GM18520 (cell line): ENCODE data around the gene CHPF.
A peak's percentile ranks its signal among the peaks of the same experiment; 100 is the strongest.

Experiments
- ATAC-seq: cut with Tn5 transposase; IDR thresholded peaks from one replicate; pipeline ENCODE4 v1.9.1; 2021; ENCODE audit not compliant: unreplicated experiment

Gene CHPF

DNA sequence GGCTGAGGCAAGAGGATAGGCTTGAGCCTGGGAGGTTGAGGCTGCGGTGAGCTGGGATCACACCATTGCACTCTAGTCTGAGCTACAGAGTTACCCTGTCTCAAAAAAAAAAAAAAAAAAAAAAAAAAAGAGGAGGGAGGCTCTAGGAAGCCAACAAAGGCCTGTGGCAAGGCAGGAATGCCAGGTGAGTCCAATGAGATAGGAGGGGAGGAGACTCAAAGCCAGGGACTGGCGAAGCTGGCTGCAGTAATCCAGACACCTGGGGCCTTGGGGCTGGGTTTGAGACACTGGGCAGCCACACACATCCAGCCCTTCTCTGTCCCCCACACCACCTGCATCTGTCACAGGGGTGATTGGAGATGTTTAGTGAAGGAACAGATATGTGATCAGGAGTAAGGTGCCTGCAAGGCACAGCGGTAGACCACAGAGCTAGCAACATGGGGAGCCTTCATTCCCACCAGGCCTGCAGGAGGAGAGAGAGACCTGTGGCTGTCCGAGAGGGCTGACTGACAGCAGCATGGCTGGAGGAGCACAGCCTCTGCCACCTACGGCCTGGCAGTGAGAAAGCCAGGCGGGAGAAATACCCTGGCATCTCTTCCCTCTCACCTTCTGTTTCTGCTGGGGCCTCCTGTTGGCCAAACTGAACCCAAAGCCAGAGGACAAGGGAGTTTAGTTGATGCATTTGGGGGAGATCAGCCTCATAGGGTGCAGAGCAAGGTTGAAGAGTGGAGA is 9.5 kb downstream of the CHPF start:
- ATAC-seq = no peak

DNA sequence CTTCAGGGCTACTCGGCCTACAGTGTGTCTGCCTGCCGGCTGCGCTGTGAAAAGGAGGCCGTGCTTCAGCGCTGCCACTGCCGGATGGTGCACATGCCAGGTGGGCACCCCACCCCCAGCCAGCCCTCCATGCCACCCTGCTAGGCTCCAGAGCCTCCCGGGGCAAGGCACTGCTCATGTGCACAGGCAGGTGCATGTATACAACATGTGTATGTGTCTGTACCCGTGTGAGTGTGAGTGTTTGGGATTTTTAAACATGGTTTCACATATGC is 11.3 kb downstream of the CHPF start:
- ATAC-seq = no peak

DNA sequence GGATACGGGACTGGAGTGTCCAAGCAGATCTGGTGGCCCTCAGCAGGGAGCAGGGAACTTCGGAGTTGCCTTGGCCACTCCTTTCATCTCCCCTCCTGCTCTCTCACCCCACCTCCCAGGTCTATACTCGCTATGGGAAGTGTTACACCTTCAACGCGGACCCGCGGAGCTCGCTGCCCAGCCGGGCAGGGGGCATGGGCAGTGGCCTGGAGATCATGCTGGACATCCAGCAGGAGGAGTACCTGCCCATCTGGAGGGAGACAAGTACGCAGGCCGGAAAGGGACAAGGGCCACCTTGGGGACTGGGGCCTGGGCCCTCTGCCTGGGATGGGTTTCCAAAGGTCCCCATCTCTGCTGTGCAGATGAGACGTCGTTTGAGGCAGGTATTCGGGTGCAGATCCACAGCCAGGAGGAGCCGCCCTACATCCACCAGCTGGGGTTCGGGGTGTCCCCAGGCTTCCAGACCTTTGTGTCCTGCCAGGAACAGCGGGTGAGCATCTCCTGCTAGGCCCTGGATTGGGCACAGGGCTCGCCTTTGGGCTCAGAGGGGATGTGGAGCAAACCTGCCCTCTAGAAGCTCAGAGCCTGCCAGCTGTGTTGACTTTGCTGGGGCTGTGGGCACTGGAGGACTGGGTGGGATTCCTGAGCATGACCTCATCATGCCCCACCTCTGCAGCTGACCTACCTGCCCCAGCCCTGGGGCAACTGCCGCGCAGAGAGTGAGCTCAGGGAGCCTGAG is 11.8 kb downstream of the CHPF start:
- ATAC-seq = no peak

DNA sequence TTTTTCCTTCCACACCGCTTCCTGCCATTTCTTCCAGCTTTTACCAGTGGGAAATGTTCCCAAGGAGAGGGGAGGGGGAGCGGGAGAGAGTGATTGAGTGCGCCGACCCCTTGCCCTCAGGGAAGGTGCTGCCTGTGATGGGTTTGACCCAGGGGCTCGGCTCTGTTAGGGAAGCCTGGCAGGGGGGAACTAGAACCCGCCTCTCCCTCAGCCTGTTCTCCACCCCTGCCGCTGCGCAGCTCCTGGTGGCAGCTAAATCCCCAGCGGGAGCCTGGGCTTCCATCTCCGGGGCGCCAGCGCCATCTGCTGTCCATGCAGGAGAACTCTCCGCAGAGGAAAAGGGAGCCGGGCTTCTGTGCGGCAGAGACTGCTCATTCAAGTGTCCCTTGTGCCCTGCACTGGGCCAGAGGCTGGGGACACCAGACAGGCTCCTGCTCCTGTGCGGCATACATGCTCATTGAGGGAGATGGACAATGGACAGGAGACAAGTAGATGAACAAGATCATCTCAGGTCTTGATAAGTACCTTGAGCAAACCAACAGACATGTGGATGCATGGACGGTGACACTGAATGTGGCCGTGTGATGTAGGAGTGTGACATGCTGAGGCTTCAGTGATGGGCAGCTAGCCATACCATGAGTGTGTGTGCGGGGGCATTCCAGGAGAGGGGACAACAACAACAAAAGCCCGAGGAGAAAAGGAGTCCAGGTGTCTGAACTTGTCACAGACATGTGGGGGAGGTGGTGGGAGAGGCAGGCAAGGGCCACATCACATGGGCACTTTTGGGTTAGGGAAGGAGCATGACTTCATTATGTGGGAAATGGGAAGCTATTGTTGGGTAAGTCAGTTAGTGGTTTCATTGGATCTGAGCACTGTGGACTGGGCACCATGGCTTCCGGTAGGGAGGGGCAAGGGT is 13.3 kb downstream of the CHPF start:
- ATAC-seq = peak; percentile 87

DNA sequence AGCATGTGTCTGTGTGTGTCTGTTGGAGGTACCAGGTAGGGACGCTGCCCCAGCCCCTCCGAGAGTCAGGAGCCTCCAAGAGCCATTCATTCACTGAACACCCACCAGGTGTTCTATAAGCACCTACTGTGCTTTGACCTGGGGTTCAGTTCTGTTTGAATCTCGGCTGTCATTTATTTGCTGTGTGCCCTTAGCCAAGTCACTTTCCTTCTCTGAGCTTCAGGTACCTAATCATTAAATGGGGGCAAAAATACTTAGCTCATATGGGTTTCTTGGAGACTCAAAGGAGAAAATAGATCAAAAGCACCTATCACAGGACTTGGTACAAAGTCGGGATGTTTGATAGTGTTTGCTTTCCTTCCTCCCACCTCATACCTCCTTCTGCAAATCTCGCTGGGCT is 16.1 kb downstream of the CHPF start:
- no peak for ATAC-seq

DNA sequence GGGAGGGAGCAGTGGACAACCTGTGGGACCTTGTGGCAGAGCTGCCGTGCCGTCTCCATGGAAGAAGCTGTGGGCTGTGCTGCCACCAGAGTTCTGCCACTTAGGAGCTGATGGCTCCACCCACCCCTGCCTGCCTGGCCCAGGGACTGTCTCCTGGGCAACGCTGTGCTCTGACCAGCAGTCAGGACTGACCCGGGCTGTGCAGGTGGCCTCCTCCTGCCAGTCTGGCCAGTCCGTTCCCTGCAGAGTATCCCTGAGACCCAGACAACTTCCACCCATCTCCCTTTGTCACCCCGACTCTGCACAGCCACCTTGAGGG is 16.6 kb downstream of the CHPF start:
- ATAC-seq = no peak

DNA sequence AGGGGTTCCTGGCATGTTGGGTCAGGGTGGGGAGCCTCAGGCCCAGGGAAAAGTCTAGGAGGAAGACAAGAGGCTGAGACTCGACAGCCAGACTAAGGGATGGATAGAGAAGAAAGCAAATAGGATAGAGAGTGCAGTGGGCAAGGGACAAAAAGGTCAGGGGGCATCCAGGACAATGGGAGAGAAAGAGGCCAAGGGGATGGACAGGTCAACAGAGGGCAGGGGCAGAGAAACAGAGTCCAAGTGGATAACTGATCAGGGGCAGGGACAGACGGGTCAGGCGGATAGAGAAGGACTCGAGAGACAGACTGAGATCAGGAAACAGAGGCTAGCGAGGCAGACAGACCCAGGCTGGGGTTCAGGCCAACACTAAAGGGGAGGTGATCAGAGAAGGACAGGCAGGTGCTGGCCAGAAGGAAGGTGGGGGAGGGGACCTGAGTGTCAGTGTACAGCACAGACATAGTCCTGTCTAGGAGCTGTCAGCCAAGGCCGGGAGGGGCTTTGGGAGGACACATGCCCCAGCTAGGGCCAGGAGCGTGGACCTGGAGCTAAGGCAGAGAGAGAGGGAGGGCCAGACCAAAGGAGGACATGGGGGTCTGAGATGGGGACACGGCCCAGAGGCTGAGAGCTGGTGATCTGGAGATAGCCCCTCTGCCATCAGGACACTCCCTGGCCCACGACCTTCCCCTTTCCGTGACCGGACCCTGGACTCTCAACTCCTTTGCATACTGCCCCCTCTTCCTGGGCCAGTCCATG is 17.1 kb downstream of the CHPF start:
- no peak for ATAC-seq

DNA sequence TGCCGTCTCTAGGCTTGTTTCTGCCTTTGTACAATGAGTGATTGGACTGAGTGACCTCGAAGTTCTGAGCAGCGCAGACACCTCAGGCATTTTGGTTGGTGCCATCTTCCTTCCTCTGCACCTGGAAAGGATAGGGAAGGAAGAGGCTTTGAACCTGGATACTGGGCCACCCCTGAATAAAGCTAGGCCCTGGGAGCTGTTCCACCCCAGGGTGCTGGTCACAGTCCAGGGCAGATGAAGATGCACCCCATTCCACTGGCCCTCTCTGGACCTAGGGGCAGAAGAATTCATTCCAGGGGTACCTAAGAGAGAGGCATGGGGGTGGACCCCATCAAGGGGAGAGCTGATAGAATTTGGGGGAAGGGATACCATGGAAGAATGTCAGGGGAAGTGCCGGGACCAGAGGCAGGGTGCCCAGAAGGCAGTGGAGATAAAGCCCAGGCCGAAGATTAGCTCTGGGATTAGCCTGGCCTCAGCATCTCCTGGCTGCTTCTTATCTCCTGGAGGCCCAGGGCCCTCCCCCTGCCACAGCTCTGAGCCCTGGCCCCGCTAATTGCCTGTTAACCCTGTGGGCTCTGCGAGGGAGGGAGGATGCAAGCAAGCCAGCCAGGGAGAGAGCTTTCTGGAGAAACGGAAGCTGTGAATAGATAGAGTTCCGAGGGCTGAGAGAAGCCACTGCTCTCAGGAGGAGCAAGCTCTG is 17.9 kb downstream of the CHPF start:
- ATAC-seq = no peak

DNA sequence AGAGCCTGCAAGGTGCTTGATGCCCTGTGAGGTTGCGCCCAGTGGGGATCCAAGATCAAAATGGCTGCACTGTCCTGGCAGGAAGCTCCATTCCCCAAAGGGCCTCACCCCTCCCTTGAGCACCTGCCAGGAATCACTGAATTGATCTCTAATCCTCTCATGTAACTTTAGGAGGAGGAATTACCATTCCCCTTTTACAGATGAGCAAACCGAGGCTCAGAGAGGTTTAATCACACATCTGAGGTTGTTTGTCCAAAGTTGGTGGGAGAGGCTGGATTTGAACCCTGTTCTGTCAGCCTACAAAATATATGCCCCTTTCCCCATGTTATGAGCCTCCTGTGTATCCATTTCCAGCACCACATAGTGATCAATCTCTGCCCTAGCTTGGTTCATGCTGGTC is 18.8 kb downstream of the CHPF start:
- ATAC-seq = no peak

DNA sequence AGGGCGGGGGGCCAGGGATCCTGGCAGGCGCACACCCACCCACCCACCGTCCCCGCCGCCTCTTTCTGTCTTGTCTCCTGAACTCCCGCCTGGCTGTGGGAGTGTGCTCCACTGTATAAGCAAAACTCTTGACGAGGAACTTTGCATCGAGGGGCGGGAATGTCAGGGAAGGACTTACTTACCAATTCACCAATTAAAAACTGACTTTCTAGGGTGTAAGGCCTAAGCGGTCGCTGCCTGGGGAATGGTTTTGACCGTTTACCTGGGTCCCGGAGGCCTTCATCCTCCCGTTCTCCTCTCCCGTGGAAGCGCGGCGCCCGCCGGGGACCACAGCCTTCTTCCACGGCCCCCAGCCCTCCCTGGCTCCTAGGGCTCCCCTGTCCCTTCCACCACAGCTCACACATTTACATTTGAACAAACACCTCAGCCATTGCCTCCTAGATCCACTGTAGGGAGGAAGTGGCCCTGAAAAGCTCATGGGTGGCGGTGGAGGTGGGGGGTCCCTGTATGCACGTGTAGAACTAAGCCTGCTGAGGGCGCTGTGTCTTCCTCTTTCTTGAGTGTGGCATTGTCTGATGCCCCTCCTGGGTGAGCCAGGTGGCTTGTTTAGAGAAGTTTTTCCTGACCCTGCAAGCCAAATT is 20.5 kb downstream of the CHPF start:
- no peak for ATAC-seq

DNA sequence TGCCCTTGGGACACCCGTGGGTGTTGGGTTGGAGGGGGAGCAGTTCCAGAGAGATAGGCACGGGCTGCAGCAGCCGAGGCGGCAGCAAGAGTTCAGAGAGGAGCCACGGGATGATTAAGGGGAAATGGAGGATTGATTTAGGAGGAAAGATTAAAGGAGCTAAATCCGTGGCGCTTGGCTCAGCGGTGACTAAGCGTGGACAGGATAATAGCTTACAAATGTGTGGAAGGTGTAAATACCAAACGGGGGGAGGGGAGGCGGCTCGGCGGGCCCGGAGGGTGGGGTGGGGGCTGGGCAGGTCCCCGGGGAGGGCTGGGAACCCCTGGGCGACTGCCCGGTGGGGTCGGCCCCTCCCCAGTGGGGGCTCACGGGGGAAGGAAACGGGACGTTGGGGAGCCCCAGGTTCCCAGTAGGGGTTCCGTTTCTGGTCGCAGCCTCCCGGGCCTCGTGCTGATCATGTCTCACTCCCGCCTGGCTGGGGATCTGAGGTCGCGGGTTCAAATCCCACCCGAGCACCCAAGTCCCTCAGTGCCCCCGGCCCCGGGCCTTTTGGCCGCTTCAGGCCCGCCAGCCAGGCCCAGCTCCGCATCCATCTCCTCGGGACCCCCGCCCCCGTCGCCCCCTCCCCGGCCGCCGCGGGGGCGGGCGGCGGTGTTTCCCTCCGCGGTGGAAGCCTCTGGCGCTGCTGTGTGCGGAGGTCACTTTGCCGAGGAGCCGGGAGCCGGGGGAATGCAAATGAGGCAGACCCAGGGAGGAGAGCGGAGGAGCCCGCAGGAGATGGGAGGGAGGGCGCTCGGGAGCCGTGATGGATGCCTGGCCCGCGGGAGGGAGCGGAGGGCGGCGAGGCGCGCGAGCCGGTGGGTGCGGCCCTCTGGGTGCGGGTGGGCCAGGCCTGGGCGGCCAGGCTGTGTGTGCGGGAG is 21.2 kb downstream of the CHPF start:
- ATAC-seq = no peak

DNA sequence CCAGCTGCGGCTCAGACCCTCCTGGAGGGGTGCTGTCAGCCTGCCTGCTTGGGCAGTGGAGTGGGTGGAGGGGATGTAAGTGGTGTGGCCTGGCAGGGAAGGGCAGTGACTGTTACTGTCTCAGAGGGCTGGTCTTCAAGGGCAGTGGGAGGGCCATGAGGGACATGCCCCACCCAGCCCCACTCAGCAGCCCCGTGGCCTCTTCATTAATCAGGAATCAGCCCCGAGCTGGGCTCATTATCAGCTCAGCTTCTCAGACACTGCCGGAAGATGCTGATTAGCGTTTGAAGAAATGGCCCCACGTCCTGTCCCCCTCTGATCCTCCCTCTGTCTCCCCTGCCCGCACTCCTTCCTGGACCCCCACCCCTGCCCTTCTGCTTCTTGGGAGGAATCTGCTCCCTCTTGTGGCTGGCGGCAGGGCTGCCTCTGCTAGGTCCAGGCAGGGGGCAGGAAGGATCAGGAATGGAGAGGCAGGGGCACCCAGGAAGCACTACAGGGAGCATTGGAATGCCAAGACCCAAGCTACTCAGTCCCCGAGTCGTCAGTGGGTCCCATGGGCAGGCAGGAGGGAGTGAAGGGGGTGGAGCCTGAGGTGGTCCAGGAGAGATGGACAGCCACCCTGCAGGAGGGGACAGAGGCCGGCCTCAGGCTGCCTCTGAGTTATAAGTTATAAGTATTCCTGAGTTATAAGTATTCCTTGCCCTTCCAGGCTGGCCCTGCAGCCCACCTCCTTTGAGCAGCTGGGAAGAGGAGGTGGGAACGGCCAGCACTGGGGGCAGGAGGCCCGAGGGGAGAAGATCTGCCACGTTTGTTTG is 22.3 kb downstream of the CHPF start:
- no peak for ATAC-seq

DNA sequence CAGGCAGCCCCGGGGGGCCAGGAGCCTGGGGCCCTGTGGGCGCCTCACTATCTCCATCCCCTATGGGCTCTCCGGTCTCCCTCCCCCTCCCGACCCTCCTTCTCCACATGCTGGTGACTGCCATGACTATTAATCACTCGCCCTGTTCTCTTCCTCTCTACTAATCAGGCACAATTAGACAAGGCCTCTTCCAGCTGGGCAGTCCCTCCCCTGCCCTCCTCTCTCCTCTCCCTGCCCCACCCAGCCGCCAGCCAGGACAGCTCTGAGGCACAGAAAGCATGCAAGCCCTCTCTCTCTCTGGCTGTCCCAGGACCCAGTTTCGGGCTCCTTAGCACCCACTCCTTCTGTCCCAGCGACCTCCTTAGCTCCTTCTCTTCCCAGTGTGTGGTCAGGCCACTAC is 23.5 kb downstream of the CHPF start:
- no peak for ATAC-seq

DNA sequence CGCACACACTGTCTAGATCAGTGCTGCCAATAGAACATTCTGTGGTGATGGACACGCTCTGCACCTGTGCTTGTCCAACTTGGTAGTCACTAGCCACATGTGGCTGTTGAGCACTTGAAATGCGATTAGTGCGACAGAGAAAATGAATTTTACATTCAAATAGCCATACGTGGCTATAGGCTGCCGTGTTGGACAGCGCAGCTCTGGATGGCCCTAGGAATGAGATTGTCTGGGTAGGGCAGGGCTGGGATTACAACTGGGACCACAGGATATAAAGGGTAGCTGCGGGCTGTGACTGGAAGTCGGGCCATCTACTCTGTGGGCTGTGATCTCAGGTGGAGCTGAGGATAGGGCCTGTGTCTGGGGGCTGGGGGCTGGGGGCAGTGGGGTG is 24.1 kb downstream of the CHPF start:
- ATAC-seq = no peak

DNA sequence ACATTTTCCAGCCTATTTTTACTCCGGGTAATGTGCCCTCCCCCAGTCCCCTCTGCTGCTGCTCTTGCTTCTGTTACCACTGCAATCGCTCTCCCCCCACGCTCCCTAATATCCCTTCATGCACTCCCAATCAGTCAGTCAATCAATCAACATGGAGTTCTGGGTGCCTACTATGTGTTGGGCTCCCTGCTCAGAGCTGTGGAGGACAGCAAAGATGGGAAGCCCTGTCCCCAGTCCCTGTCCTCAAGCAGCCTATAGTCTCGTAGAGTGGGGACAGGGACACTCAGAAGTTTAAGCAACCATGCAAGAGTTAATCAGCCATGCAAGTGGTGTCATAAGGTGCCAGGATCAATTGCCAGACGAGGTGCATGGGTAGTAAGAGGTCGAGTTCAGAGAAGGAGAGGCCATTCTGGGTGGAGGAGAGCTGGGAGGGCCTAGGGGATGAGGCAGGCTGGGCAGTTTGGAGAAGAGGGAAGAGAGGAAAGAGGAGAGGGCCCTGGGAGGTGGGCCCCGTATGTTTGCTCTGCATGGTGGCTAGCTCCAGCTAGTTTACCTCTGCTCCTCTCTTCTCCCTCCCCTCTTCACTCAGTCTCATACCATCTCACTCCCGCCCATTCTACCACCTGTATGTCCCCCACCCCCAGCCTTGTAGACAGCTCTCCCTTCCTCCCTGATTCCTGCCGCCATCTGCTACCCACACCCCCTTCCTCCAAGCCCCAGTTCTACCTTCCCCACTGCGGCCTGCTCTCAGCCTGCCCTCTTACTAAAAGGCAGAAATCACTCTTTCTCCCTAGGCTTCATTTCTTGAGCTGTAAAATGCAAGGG is 25.4 kb downstream of the CHPF start:
- ATAC-seq = no peak

DNA sequence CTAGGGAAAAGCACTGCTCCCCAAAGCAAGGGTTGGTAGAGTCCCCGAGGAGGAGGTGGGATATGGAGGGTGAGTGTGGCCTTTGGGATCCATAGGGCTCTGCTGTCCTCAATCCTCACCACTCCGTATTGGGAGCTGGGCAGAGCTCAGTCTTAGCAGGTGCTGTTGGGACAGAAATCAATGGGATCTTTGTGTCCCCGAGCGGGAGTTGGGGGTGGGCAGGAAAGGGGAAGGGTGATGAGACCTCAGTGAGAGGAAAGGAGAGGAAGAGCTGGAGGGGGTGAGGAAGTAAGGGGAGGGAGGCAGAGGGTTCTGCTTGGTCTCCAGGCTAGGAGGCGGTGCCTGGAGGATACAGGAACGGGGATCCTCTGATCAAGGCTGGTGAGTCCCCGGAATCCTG is 26.7 kb downstream of the CHPF start:
- no peak for ATAC-seq

DNA sequence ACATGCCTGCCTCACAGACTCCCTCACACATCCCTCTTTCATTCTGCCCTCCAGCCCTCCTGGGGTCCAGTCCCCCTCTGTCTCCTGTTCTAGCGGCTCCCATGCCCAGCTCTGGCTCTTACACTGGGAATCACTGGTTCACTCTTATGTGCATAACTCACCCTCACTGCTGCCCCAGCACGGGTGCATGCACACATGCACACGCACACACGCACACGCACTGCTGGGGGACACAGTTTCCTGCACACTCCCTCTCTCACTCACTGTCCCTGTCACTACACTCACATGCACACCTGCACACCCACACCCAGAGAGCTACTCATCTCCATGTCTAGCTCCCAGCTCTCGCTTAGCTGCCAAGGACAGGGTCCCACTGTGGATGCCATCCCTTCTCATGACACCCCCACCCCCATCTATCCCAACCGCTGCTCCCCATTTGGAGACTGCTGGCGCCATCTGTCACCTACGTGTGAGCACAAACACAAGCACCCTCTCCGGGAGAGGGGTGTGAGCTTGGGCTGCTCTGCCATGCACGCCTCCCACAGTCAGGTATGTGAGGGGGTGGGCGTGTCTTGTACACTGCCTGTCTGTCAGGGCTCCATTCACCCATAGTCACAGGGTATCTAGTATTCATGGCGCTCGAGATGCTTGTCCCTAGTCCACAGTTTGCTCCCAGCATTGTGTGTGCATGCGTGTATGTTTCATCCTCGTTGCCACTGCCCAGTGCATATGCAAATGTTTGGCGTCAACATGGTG is 27.6 kb downstream of the CHPF start:
- no peak for ATAC-seq
